Fibroblast of villous mesenchyme (primary cell): ENCODE measurements around the gene PRX. TPM values are rescaled to one million over a fixed set of nuclear protein-coding genes. Genes with fewer than 3 reads are reported as not detected.

Experiments used
- DNase-seq: peaks from one replicate; pipeline ENCODE4 v3.0.0-alpha.2; 2010; ENCODE audit warnings: low read depth
- H3K4me3 ChIP-seq: 2 replicates; pipeline ENCODE4 v1.5.1; 2011; ENCODE audit warnings: low read depth, mild to moderate bottlenecking, low read length
- total RNA-seq: library from RNA; depleted of rRNA; stranded (reverse); fragments of >200 nt; gene quantifications from 2 replicates; pipeline ENCODE4 v1.2.3, GENCODE V29; 2012
- TF ChIP-seq, protein P1 (sequence below): IDR thresholded peaks from 2 replicates; pipeline ENCODE4 v1.5.1; 2012; ENCODE audit warnings: low read depth, mild to moderate bottlenecking, low read length; ENCODE audit not compliant: insufficient read depth

PRX gene
- total RNA-seq, 1 donor: 0.86 TPM

DNA sequence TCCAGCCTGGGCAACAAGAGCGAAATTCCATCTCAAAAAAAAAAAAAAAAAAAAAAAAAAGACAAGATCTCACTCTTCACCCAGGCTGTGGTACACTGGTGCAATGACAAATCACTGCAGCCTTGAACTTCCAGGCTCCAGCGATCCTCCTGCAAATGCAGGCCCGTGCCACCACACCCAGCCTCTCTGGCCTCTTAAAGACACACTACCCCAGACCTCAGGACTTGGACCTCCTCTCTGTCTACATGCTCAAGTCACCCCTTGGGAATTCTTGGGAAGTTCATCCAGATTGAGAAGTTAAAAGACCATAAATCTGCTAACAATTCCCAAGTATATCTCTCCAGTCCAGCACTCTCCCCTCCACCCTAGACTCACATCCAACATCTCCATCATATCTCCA, 12.6 kb downstream of the PRX start:
- DNase-seq: no peak
- no peak overlapping the region for H3K4me3 ChIP-seq
- TF ChIP-seq, protein P1, sequence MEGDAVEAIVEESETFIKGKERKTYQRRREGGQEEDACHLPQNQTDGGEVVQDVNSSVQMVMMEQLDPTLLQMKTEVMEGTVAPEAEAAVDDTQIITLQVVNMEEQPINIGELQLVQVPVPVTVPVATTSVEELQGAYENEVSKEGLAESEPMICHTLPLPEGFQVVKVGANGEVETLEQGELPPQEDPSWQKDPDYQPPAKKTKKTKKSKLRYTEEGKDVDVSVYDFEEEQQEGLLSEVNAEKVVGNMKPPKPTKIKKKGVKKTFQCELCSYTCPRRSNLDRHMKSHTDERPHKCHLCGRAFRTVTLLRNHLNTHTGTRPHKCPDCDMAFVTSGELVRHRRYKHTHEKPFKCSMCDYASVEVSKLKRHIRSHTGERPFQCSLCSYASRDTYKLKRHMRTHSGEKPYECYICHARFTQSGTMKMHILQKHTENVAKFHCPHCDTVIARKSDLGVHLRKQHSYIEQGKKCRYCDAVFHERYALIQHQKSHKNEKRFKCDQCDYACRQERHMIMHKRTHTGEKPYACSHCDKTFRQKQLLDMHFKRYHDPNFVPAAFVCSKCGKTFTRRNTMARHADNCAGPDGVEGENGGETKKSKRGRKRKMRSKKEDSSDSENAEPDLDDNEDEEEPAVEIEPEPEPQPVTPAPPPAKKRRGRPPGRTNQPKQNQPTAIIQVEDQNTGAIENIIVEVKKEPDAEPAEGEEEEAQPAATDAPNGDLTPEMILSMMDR: no peak

DNA sequence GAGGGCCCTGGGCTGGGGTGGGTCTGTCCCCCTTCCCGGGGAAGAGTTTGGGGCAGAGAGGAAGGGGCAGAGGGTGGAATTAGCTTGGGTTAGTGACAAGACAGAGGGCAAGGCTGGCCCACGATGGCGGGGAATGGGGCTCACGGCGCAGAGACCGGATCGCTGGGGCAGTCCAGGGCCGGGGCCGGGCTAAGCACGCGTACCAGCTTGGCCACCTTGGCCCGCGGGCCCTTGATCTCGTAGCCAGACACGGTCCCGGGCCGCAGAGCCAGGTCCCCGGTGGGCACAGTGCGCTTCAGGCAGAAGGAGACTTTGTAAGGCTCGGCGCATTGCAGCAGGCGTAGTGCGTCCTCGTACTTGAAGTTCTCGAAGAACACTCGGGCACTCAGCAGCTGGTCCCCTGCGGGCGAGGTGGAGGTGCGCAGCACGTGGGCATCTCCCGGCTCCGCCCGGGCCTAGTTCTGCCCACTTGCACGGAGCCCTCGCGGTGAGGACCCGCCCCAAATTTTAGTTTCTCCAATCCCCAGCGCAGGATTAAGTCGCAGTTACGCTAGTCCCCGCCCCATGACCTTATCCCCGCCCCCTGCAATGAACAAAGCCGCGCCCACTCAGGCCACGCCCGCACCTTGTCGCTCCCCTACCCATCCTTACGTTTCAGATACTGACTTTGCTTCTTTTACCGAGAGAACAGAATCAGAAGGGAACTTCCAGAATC, 14.6 kb downstream of the PRX start:
- no peak for DNase-seq
- no peak overlapping the region for H3K4me3 ChIP-seq
- TF ChIP-seq, protein P1: no peak

DNA sequence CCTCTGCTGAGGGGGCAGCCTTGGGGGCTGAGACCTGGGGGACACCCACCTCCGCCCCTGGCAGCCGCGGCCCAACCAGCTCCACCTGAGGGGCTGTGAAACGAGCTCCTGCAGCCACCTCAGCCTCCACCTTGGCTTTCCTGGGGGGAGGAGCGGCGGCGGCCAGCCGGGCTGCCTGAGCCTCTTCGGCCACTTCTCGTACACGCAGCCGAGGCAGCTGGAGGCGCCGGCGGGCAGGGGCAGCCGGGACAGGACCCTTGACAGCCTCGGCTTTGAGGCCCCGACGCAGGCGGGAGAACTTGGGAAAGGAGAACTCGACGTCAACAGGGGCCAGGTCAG, 15.6 kb downstream of the PRX start:
- no peak for DNase-seq
- TF ChIP-seq, protein P1: no peak
- no peak overlapping the region for H3K4me3 ChIP-seq

DNA sequence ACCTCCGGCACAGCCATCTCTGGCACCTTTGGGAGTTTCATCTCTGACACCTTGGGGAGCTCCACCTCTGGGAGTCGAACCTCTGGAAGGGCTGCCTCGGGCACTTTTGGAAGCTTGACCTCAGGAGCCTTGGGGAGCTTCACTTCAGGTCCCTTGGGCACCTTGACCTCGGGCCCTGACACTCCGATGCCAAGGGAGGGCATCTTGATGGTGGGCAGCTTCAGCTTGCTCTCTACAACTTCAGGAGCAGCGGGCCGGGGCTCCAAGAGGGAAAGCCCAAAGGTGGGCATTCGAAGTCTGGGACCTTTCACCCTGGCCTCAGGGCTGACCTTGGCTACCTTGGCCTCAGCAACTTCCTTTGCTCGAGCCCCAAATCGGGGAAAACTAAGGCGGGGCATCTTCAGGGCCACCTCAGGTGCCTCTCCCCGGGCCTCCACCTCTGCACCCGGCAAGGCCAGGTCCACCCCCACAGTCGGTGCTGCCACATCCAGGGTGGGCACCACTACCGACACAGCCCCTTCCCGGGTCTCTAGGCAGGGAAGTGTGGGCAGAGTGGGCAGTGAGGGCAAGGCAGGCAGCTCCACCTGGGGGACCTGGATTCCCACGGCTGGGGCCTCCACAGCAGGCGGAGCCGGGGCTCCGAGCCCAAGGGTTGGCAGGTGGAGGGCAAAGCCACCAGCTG, 16.2 kb downstream of the PRX start:
- TF ChIP-seq, protein P1: no peak
- no peak for DNase-seq
- no peak overlapping the region for H3K4me3 ChIP-seq

DNA sequence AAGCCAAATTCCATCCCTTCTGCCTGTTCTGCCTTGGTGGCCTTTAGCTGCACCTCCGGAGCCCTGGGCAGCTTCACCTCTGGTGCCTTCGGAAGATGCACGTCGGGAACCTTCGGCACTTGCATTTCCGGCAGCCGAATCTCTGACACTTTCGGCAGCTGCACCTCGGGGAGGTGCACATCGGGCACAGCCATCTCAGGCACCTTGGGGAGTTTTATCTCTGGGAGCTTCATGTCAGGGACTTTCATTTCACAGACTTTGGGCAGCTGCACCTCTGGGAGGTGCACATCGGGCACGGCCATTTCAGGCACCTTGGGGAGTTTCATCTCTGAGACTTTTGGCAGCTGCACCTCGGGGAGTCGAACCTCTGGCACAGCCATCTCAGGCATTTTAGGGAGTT, 17.2 kb downstream of the PRX start:
- H3K4me3 ChIP-seq: no peak overlapping the region
- TF ChIP-seq, protein P1: no peak
- no peak for DNase-seq

DNA sequence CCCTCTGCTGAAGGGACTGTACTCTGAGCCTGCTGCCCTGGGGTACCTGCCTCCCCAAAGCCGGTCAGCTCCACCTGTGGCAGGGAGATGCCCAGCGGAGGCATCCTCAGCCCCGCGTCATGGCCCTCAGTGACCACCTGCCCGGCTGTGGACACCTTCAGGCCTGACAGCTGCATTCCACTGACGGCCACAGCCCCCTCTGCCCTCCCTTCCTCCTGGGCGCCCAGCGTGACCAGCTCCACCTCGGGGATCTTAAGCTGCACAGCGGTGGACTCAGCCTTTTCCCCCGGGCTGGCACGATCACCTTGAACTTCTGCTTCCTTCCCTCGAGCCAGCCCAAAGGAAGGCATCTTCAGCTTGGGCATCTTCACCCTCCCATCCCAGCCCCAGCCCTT, 18.4 kb downstream of the PRX start:
- TF ChIP-seq, protein P1: no peak
- H3K4me3 ChIP-seq: no peak overlapping the region
- DNase-seq: no peak
